Cardiac fibroblast (primary cell): ENCODE measurements around the gene FXYD3.
A peak's percentile ranks its signal among the peaks of the same experiment; 100 is the strongest.

Source experiments
- DNase-seq, 2 donors: peaks; one replicate each; pipeline versions ENCODE4 v3.0.0 to v3.0.0-alpha.2; 2010; ENCODE audit warnings: low read depth in 2 of 2
- H3K4me3 ChIP-seq, 2 donors: replicated peaks in 1 of 2; 1 replicate in 1 of 2; 2 replicates in 1 of 2; pipeline ENCODE4 v1.5.1; 2011; ENCODE audit warnings: low read depth in 2 of 2, low read length in 2 of 2, mild to moderate bottlenecking in 2 of 2, moderate library complexity in 1 of 2
- TF ChIP-seq, protein P1 (sequence below): IDR thresholded peaks from one replicate; pipeline ENCODE4 v1.5.1; 2011; ENCODE audit warnings: low read depth, mild to moderate bottlenecking, low read length, inconsistent platforms

The FXYD3 gene

DNA sequence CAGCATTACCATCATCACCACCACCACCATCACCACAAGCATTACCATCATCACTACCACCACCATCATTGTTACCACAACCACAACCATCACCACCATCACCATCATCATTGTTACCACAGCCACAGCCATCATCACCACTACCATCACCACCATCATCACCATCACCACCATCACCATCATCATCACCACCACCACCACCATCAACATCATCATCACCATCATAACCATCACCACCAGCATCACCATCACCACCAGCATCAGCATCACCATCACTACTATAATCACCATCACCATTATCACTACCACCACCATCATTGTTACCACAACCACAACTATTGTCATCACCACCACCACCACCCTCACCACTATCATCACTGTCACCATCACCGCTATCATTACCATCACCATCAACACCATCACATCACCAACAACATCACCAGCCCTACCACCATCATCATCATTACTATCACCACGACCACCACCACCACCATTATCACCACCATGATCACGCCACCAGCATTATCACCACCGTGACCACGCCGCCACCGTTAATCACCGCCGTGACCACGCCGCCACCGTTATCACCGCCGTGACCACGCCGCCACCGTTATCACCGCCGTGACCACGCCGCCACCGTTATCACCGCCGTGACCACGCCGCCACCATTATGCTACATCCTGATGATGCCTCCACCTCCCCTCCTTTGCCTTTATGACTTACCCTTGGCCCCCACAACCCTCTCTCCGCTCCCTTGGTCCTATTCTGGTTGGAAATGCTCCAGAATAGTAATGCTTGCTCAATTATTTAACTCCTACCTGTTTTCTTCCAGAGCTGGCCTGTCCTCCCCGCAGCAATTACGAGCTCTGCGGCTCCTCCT is 10.0 kb upstream of the FXYD3 start:
- H3K4me3 ChIP-seq: no peak overlapping the region
- TF ChIP-seq, protein P1, sequence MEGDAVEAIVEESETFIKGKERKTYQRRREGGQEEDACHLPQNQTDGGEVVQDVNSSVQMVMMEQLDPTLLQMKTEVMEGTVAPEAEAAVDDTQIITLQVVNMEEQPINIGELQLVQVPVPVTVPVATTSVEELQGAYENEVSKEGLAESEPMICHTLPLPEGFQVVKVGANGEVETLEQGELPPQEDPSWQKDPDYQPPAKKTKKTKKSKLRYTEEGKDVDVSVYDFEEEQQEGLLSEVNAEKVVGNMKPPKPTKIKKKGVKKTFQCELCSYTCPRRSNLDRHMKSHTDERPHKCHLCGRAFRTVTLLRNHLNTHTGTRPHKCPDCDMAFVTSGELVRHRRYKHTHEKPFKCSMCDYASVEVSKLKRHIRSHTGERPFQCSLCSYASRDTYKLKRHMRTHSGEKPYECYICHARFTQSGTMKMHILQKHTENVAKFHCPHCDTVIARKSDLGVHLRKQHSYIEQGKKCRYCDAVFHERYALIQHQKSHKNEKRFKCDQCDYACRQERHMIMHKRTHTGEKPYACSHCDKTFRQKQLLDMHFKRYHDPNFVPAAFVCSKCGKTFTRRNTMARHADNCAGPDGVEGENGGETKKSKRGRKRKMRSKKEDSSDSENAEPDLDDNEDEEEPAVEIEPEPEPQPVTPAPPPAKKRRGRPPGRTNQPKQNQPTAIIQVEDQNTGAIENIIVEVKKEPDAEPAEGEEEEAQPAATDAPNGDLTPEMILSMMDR: no peak
- DNase-seq: no peak

DNA sequence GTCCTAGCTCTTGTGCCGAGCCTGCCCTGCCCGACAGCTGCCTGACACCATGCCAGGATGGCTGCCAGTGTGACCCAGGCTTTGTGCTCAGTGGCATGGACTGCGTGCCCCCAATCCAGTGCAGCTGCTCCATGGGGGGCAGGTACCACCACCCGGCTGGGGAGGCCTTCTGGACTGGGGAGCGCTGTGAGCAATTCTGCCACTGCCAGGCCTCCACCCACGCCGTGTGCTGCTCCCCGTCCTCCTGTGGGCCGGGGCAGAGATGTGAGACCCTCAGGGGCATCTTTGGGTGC is 9.4 kb upstream of the FXYD3 start:
- DNase-seq: no peak
- H3K4me3 ChIP-seq: no peak overlapping the region
- TF ChIP-seq, protein P1: no peak

DNA sequence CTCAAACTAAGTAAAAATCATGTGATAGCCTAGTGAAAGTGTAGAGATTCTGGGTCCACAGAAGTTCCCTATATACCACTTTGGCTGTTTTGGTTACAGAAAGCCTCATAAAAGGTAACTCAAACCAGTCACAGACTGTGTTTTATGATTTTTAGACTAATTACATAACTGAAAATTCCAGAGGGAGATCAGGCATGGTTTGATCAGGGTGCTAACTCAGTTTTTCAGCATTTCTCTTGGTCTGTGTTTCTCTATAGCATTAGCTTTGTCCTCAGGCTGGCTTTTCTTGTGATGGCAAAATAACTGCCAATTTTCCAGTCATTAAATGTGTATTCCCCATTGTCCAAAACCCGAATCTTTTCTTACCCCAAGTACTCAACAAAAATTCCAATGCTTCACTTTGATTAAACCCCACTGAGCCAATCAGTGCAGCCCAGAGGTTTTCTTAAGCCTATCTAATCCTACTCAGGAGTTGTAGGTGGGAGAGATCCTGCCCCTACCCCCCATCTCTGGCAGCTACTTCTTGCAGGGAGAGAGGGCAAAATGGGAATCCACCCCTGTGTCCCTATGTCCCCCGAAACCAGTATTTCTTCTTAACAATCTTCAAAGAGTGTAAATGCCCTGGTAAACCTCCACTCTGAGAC is 8.6 kb upstream of the FXYD3 start:
- TF ChIP-seq, protein P1: no peak
- H3K4me3 ChIP-seq: no peak overlapping the region
- no peak for DNase-seq

- TF ChIP-seq, protein P1: no peak
- H3K4me3 ChIP-seq: no peak overlapping the region
- peak; percentile 61 to 72 for DNase-seq
These were observed 8.1 kb upstream of the FXYD3 start for GRCh38 chr19:35107545-35107944.

GRCh38 chr19:35108730-35109129 is 6.9 kb upstream of the FXYD3 start:
- DNase-seq: no peak

GRCh38 chr19:35109395-35110112 is 6.1 kb upstream of the FXYD3 start:
- H3K4me3 ChIP-seq: no peak overlapping the region
- TF ChIP-seq, protein P1: no peak
- DNase-seq: no peak

More at GRCh38 chr19:35108730-35109129, 6.9 kb upstream of the FXYD3 start:
- TF ChIP-seq, protein P1: no peak
- no peak overlapping the region for H3K4me3 ChIP-seq
